K562 (cell line): ENCODE measurements around the gene YTHDC2. TPM values are rescaled to one million over a fixed set of nuclear protein-coding genes. Genes with fewer than 3 reads are reported as not detected.
A peak's percentile ranks its signal among the peaks of the same experiment; 100 is the strongest.

Experiments used
- ATAC-seq: fragments of 200-7000 bp; cut with Tn5 transposase; 3 replicates; pipeline ENCODE4 v1.9.1; 2020; ENCODE audit warnings: moderate library complexity
- BruUV-seq: library from RNA; stranded (reverse); fragments of 400-500 nt; replicated peaks from 2 replicates; lab custom pipeline; 2021; lab: Mats Ljungman, UMichigan
- CTCF ChIA-PET: fragments of 300-600 bp; formaldehyde crosslinking; extraction: SDS; loops from one replicate; lab custom pipeline; 2021; ENCODE audit warnings: low intra/inter-chr PET ratio; lab: Yijun Ruan, JAX
- POLR2A ChIA-PET: fragments of 300-600, 350-650 bp; sonication (Branson Sonifier 250); formaldehyde crosslinking; extraction: SDS; loops from one replicate; lab custom pipeline; 2021; ENCODE audit warnings: antibody characterized with exemption, inconsistent platforms; lab: Yijun Ruan, JAX
- DNase-seq, 4 experiments: peaks; one replicate each; pipeline versions ENCODE4 v3.0.0 to v3.0.0-alpha.2; 2011 to 2018; ENCODE audit warnings: low spot score in 3 of 4, mixed read lengths in 3 of 4; ENCODE audit errors: extremely low read depth in 1 of 4
- FAIRE-seq: peaks from 2 replicates; lab custom pipeline; 2011; peaks lifted over from hg19 to GRCh38; lab: Jason Lieb, UNC
- H2AFZ ChIP-seq: 2 replicates; pipeline ENCODE4 v1.6.0; 2011; ENCODE audit warnings: low read depth, low read length, control low read depth, inconsistent platforms
- H3K27ac ChIP-seq: fragments of 200-600 bp; 3 replicates; pipeline ENCODE4 v1.8.0; 2011; ENCODE audit warnings: low read depth, mild to moderate bottlenecking, control low read depth, inconsistent platforms, low read length, moderate library complexity, mixed read lengths; ENCODE audit errors: extremely low read depth
- H3K27me3 ChIP-seq, 2 experiments: fragments of 300-600 bp in 1 of 2; 2 replicates in 1 of 2; 3 replicates in 1 of 2; pipeline versions ENCODE4 v1.6.0 to v1.8.0; 2011; ENCODE audit warnings: inconsistent platforms in 2 of 2, low read length in 2 of 2, mild to moderate bottlenecking in 1 of 2, mixed read lengths in 1 of 2, moderate library complexity in 1 of 2; ENCODE audit not compliant: control insufficient read depth in 2 of 2, insufficient read depth in 2 of 2
- H3K36me3 ChIP-seq: fragments of 300-600 bp; 3 replicates; pipeline ENCODE4 v1.8.0; 2011; ENCODE audit warnings: mild to moderate bottlenecking, low read length, inconsistent platforms; ENCODE audit not compliant: control insufficient read depth, insufficient read depth
- H3K4me1 ChIP-seq, 2 experiments: fragments of 200-600 bp in 1 of 2; replicated peaks in 1 of 2; 2 replicates in 1 of 2; 3 replicates in 1 of 2; pipeline versions ENCODE4 v1.5.1 to v1.8.0; 2011; ENCODE audit warnings: inconsistent platforms in 2 of 2, low read length in 2 of 2, mild to moderate bottlenecking in 1 of 2, mixed read lengths in 1 of 2, moderate library complexity in 1 of 2; ENCODE audit not compliant: control insufficient read depth in 2 of 2, insufficient read depth in 2 of 2
- H3K4me2 ChIP-seq: 2 replicates; pipeline ENCODE4 v1.6.1; 2011; ENCODE audit warnings: low read length, control low read depth, inconsistent platforms, mixed read lengths; ENCODE audit not compliant: insufficient read depth
- H3K4me3 ChIP-seq: fragments of 200-600 bp; sonication (generic), shearing (Covaris generic); 2 replicates; pipeline ENCODE4 v1.5.1; 2016; ENCODE audit warnings: control low read depth, inconsistent platforms
- H3K79me2 ChIP-seq: fragments of 200-600 bp; 3 replicates; pipeline ENCODE4 v1.8.0; 2011; ENCODE audit warnings: low read length, inconsistent platforms; ENCODE audit not compliant: control insufficient read depth, insufficient read depth
- H3K9ac ChIP-seq, 2 experiments: 2 replicates each; pipeline versions ENCODE4 v1.6.0 to v1.6.1; 2011; ENCODE audit warnings: low read depth in 2 of 2, low read length in 2 of 2, control low read depth in 1 of 2, inconsistent platforms in 1 of 2, mild to moderate bottlenecking in 1 of 2, mixed read lengths in 1 of 2; ENCODE audit not compliant: insufficient read depth in 1 of 2
- H3K9me1 ChIP-seq: one replicate; pipeline ENCODE4 v1.6.0; 2011; ENCODE audit warnings: inconsistent platforms, mild to moderate bottlenecking, low read length, moderate library complexity; ENCODE audit not compliant: control insufficient read depth, insufficient read depth
- H3K9me3 ChIP-seq: replicated peaks from 2 replicates; pipeline ENCODE4 v1.5.1; 2011; ENCODE audit warnings: low read depth, low read length, inconsistent platforms; ENCODE audit not compliant: control insufficient read depth, insufficient read depth
- H4K20me1 ChIP-seq: replicated peaks from 2 replicates; pipeline ENCODE4 v1.6.1; 2011; ENCODE audit warnings: low read length, inconsistent platforms, mixed read lengths; ENCODE audit not compliant: control insufficient read depth, insufficient read depth
- KLF16 ChIP-seq: IDR thresholded peaks from 2 replicates; pipeline ENCODE4 v1.6.1; 2016; ENCODE audit warnings: antibody characterized with exemption
- PCBP1 ChIP-seq: fragments of 200-400 bp; formaldehyde crosslinking; IDR thresholded peaks from 2 replicates; pipeline ENCODE4 v1.6.1; 2018; ENCODE audit warnings: mild to moderate bottlenecking, low read depth, low read length; ENCODE audit not compliant: poor library complexity, severe bottlenecking
- POLR2H ChIP-seq: IDR thresholded peaks from 2 replicates; pipeline ENCODE4 v1.6.1; 2016; ENCODE audit warnings: missing genetic modification characterization, low read depth, mild to moderate bottlenecking, control low read depth, missing compliant biosample characterization, moderate library complexity
- TAF7 ChIP-seq: fragments of 450-650 bp; IDR thresholded peaks from 2 replicates; pipeline ENCODE4 v1.6.1; 2016; ENCODE audit warnings: missing genetic modification characterization, missing compliant biosample characterization
- ZBTB12 ChIP-seq: fragments of 250-450 bp; sonication (Bioruptor Pico); IDR thresholded peaks from 2 replicates; pipeline ENCODE4 v1.4.0; 2020
- ZBTB34 ChIP-seq: fragments of 250-450 bp; sonication (Bioruptor Pico); IDR thresholded peaks from 2 replicates; pipeline ENCODE4 v1.8.0; 2021; ENCODE audit warnings: mild to moderate bottlenecking, moderate library complexity
- ZNF512 ChIP-seq: IDR thresholded peaks from 2 replicates; pipeline ENCODE4 v1.6.1; 2016; ENCODE audit warnings: missing genetic modification characterization, missing compliant biosample characterization
- ZNF696 ChIP-seq: fragments of 250-450 bp; sonication (Bioruptor Pico); conservative IDR thresholded peaks from 2 replicates; pipeline ENCODE4 v1.4.0; 2020; ENCODE audit warnings: mild to moderate bottlenecking, moderate library complexity
- WGBS: fragments of 100-300 bp; shearing (Covaris generic); methylation state at CpG from one replicate; pipeline ENCODE4 v1.1.6; 2016; ENCODE audit warnings: low coverage, mixed read lengths; ENCODE audit not compliant: insufficient coverage; ENCODE audit errors: missing lambda C conversion rate; 5-methylcytosine and 5-hydroxymethylcytosine counted together
- in situ Hi-C: fragments of 300-500 bp; cut with MboI; formaldehyde crosslinking; loops from 4 replicates; pipeline ENCODE4 v1.15.0; 2018; ENCODE audit warnings: inconsistent platforms, mixed read lengths
- intact Hi-C: fragments of 100-400 bp; cut with micrococcal nuclease; formaldehyde crosslinking; loops from 2 replicates; pipeline ENCODE4 v1.14.2; 2022
- polyA plus RNA-seq, 8 experiments: library from polyadenylated mRNA; depleted of rRNA in 4 of 8; stranded (reverse) in 5 of 8; unstranded in 3 of 8; fragments of >200 nt; fragmentation: Nextera tagmentation in 2 of 8; fragmentation: Illumina TruSeq in 1 of 8; extraction: Ambion mirVana in 2 of 8; extraction: Trizol in 1 of 8; gene quantifications; 2 replicates each; pipeline versions ENCODE4 v1.2.1 to v1.2.3, GENCODE V29; 2011 to 2014; ENCODE audit warnings: inconsistent platforms in 1 of 8, missing spikeins in 1 of 8
- total RNA-seq, 7 experiments: library from RNA; depleted of rRNA in 6 of 7; stranded (reverse); fragments of >200 nt in 6 of 7; fragmentation: Illumina TruSeq in 2 of 7; extraction: Trizol in 2 of 7; gene quantifications; 2 replicates each; pipeline versions ENCODE4 v1.2.1 to v1.2.3, GENCODE V29; 2011 to 2021; ENCODE audit warnings: low replicate concordance in 1 of 7
- TF ChIP-seq, protein P1 (sequence below), 3 experiments: IDR thresholded peaks in 2 of 3; conservative IDR thresholded peaks in 1 of 3; 2 replicates each; pipeline ENCODE4 v1.5.1; 2011 to 2012; ENCODE audit warnings: low read length in 3 of 3, mild to moderate bottlenecking in 3 of 3, control low read depth in 2 of 3, improper control_type of control experiment in 1 of 3, inconsistent platforms in 1 of 3, low read depth in 1 of 3, mixed read lengths in 1 of 3, moderate library complexity in 1 of 3; ENCODE audit not compliant: insufficient read depth in 2 of 3
- TF ChIP-seq, protein P2 (sequence below): sonication (generic); formaldehyde crosslinking; IDR thresholded peaks from 2 replicates; pipeline ENCODE4 v1.8.0; 2022; ENCODE audit warnings: mild to moderate bottlenecking, missing genetic modification reagents

YTHDC2 gene
- total and polyA plus RNA-seq, 9 of the 15 experiments (the other 6 are each of a cell fraction or from before 2014, with no cell fraction given) = 2.7 to 21.6 (median 15.9) TPM

GRCh38 chr5:113510836-113511451, 2.5 kb upstream of the YTHDC2 start:
- peak in 1 of 4 experiments; percentile 23 for DNase-seq
- no peaks in the 10 kb centered on the region for H4K20me1 ChIP-seq
- H3K27me3 ChIP-seq = no peaks in the 10 kb centered on the region; a peak in 1 of 5 replicates
- intact Hi-C loops = loop anchor here (2.0 to 5.0 kb wide), 3 partner anchors 96 to 514 kb away; no protein-coding TSS in a partner anchor
- H3K79me2 ChIP-seq = peaks cover 30% of the 10 kb centered on the region
- WGBS = 20% methylated on average over 6 of the region's 6 CpGs
- H3K4me3 ChIP-seq = no peak overlapping the region
- in situ Hi-C loops = no loop called here
- BruUV-seq = no TSS peak
- H3K4me2 ChIP-seq = no peak overlapping the region
- ChIA-PET CTCF (interaction anchor here (2.2 kb wide), 1 partner anchor 132 kb away, joined by 10 read pairs; no protein-coding TSS in a partner anchor), POLR2A (no interaction called here)
- no peak overlapping the region for H3K27ac ChIP-seq
- no peak for FAIRE-seq
- no peak overlapping the region for H2AFZ ChIP-seq
- peaks cover 7% of the 10 kb centered on the region for H3K36me3 ChIP-seq
- H3K4me1 ChIP-seq = peaks cover 0 to 6% of the 10 kb centered on the region in 2 experiments; a peak in 2 of 5 replicates
- no peaks in the 10 kb centered on the region for H3K9me1 ChIP-seq
- H3K9me3 ChIP-seq = peaks cover 5% of the 10 kb centered on the region
- no peak for ATAC-seq
- H3K9ac ChIP-seq = no peak overlapping the region
- TF ChIP-seq ZNF696 (CRISPR knock-in tag) (no peak), TAF7 (no peak), PCBP1 (no peak), ZBTB34 (no peak), ZNF512 (tag) (no peak), KLF16 (no peak), POLR2H (tag) (no peak), ZBTB12 (CRISPR knock-in tag) (no peak)
- TF ChIP-seq, protein P1, sequence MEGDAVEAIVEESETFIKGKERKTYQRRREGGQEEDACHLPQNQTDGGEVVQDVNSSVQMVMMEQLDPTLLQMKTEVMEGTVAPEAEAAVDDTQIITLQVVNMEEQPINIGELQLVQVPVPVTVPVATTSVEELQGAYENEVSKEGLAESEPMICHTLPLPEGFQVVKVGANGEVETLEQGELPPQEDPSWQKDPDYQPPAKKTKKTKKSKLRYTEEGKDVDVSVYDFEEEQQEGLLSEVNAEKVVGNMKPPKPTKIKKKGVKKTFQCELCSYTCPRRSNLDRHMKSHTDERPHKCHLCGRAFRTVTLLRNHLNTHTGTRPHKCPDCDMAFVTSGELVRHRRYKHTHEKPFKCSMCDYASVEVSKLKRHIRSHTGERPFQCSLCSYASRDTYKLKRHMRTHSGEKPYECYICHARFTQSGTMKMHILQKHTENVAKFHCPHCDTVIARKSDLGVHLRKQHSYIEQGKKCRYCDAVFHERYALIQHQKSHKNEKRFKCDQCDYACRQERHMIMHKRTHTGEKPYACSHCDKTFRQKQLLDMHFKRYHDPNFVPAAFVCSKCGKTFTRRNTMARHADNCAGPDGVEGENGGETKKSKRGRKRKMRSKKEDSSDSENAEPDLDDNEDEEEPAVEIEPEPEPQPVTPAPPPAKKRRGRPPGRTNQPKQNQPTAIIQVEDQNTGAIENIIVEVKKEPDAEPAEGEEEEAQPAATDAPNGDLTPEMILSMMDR (IDR thresholded peaks at IDR 0.05 in 2 of 3, conservative IDR thresholded peaks at IDR 0.05 in 1 of 3; ENCODE audit: insufficient read depth in 2 of 3, low read depth in 1 of 3, low read length in 3 of 3) = peak in 2 of 3 experiments; percentile 16 to 70; a peak in 3 of 6 replicates
- TF ChIP-seq, protein P2, sequence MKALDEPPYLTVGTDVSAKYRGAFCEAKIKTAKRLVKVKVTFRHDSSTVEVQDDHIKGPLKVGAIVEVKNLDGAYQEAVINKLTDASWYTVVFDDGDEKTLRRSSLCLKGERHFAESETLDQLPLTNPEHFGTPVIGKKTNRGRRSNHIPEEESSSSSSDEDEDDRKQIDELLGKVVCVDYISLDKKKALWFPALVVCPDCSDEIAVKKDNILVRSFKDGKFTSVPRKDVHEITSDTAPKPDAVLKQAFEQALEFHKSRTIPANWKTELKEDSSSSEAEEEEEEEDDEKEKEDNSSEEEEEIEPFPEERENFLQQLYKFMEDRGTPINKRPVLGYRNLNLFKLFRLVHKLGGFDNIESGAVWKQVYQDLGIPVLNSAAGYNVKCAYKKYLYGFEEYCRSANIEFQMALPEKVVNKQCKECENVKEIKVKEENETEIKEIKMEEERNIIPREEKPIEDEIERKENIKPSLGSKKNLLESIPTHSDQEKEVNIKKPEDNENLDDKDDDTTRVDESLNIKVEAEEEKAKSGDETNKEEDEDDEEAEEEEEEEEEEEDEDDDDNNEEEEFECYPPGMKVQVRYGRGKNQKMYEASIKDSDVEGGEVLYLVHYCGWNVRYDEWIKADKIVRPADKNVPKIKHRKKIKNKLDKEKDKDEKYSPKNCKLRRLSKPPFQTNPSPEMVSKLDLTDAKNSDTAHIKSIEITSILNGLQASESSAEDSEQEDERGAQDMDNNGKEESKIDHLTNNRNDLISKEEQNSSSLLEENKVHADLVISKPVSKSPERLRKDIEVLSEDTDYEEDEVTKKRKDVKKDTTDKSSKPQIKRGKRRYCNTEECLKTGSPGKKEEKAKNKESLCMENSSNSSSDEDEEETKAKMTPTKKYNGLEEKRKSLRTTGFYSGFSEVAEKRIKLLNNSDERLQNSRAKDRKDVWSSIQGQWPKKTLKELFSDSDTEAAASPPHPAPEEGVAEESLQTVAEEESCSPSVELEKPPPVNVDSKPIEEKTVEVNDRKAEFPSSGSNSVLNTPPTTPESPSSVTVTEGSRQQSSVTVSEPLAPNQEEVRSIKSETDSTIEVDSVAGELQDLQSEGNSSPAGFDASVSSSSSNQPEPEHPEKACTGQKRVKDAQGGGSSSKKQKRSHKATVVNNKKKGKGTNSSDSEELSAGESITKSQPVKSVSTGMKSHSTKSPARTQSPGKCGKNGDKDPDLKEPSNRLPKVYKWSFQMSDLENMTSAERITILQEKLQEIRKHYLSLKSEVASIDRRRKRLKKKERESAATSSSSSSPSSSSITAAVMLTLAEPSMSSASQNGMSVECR (CRISPR knock-in tag) = no peak
